Esophagus mucosa (tissue), 1 donor: Measurements from ENCODE around the gene ZNF648. TPM values are rescaled to one million over a fixed set of nuclear protein-coding genes. Genes with fewer than 3 reads are reported as not detected.
"Not testable (repeated sequence)": the region's sequence is repeated elsewhere in the genome, so short reads cannot be mapped to it uniquely, and the experiment has no call there.

Experiments used
- ATAC-seq: fragments of 200-7000 bp; cut with Tn5 transposase; one replicate; pipeline ENCODE4 v1.9.1; 2020
- total RNA-seq: library from RNA; stranded (reverse); gene quantifications from one replicate; pipeline ENCODE4 v1.2.4, GENCODE V29; 2023
- donor health status: DM: yes; HTN: yes; CAD: no.

Gene ZNF648
- total RNA-seq, 1 donor from 2014 or later: 0.08 TPM

- peak; percentile 75 for ATAC-seq
Observed at GRCh38 chr1:182069028-182069466, 7.5 kb upstream of the ZNF648 start.

GRCh38 chr1:182066934-182067333, 5.4 kb upstream of the ZNF648 start:
- no peak for ATAC-seq

GRCh38 chr1:182065126-182065845, 3.8 kb upstream of the ZNF648 start:
- ATAC-seq: no peak

GRCh38 chr1:182064611-182065010, 3.1 kb upstream of the ZNF648 start:
- no peak for ATAC-seq

GRCh38 chr1:182062223-182062622, 711 bp upstream of the ZNF648 start:
- no peak for ATAC-seq

GRCh38 chr1:182060877-182061276, 635 bp downstream of the ZNF648 start:
- no peak for ATAC-seq

- ATAC-seq: no peak
Observed at GRCh38 chr1:182059936-182060335, 1.6 kb downstream of the ZNF648 start.

- peak; percentile 18 for ATAC-seq
Observed at GRCh38 chr1:182056601-182057366, 4.7 kb downstream of the ZNF648 start.

- no peak for ATAC-seq
Observed at GRCh38 chr1:182054698-182055326, 6.7 kb downstream of the ZNF648 start.

GRCh38 chr1:182052355-182052754, 9.2 kb downstream of the ZNF648 start:
- ATAC-seq: no peak

GRCh38 chr1:182051938-182052337, 9.6 kb downstream of the ZNF648 start:
- ATAC-seq: no peak

- no peak for ATAC-seq
Observed at GRCh38 chr1:182050481-182051448, 10.7 kb downstream of the ZNF648 start.

GRCh38 chr1:182048562-182048961, 12.9 kb downstream of the ZNF648 start:
- no peak for ATAC-seq

- no peak for ATAC-seq
Observed at GRCh38 chr1:182046763-182047162, 14.7 kb downstream of the ZNF648 start.

GRCh38 chr1:182045481-182045880, 16.0 kb downstream of the ZNF648 start:
- not testable (repeated sequence) for ATAC-seq

GRCh38 chr1:182041615-182042014, 19.9 kb downstream of the ZNF648 start:
- no peak for ATAC-seq

- no peak for ATAC-seq
Observed at GRCh38 chr1:182038220-182038619, 23.3 kb downstream of the ZNF648 start.

GRCh38 chr1:182035097-182035770, 26.3 kb downstream of the ZNF648 start:
- no peak for ATAC-seq

- ATAC-seq: no peak
Observed at GRCh38 chr1:182032251-182032650, 29.3 kb downstream of the ZNF648 start.

GRCh38 chr1:182029379-182030331, 31.9 kb downstream of the ZNF648 start:
- ATAC-seq: peak; percentile 99

GRCh38 chr1:182029002-182029378, 32.5 kb downstream of the ZNF648 start:
- ATAC-seq: no peak
